HG03342 (cell line): ENCODE results near the gene CC2D2A.

Source experiments
- ATAC-seq: cut with Tn5 transposase; IDR thresholded peaks from one replicate; pipeline ENCODE4 v1.9.1; 2021; ENCODE audit warnings: mild to moderate bottlenecking, moderate library complexity; ENCODE audit not compliant: unreplicated experiment

Gene CC2D2A

DNA sequence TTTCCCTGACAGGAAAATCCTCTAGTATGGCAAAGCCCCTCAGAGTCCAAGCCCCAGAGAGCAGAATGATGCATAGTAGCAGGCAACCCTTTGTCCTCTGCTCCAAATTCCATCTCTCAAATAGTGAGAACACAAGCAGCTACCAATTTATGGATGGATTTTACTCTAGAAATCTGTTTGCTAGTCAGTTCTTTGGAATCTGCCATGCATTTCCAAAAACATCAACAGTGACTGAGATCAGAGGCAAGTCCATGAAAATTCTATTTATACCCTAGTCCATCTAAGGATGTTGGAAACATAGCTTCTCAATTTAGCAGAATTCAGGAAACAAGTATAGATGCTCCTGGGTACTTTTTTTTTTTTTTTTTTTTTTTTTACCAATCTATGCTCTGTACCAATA is 10.0 kb upstream of the CC2D2A start:
- no peak for ATAC-seq

DNA sequence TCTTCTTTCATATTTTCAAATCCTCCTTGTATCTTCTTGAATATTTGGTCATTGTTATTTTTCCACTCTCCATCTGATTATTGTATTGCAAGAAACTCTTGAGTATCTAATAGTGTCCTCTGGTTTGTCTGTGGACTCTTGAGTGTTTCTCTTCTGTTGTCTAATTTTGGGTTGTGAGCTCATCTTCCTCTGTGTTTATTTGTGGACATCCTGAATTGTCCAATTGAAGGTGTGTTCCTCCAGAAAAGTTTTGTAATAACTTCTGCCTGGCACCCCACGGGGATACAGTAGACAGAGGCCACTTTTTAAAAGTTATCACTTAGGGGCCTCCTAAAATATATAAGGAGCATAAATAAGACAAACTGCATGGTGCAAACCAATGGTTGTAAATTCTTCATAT is 3.1 kb upstream of the CC2D2A start:
- ATAC-seq, result no peak

DNA sequence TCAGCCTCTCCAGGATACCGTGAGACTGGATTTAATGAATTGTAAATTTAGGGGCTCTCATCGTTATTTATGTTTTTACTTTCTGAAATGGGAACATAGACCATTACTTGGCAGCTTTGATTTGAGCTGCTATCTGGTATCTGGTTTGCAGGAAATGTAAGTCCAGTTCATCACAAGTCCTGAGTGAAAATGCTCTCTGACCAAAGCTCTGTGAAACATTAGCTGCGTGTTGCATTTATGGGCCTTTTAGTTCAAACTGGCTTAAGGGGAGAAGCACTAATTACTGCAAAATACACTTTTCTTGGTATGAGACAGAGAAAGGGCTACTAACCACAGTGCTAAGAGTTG is 420 bp downstream of the CC2D2A start:
- ATAC-seq, result no peak

DNA sequence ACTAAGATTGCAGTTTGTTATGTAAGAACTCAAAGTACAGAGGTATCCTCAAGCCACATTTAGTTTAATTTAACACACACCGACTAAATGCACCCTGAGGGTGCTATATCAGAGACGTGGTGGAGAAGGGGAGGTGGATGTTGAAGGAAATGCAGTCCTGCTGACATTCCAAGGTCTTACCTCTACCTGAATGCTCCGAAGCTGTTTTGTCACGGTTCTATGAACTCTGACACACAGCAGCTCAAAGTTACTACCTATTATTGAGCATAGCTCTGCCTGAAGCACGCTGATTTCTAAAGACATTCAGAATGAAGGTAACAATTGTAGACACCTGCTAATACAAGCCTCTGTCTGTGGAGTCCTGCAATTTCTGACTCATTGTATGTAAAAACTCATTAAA is 6.7 kb downstream of the CC2D2A start:
- ATAC-seq, result no peak

DNA sequence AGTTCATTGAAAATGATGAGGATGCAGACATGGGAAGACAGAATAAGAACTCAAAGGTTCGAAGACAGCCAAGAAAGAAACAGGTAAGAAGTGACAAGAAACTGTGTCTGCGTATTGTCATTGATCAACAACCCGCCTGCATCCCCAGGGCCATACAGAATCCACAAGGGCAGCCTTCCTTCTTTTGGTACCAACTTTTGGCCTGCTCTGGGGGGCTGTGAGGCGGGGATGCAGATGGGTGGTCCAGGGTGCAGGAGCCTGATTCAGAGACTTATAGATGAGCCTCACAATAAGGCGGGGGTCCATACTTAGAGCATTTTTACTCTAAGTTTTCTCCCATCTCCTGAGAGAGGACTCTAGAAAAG is 9.0 kb downstream of the CC2D2A start:
- ATAC-seq, result no peak

DNA sequence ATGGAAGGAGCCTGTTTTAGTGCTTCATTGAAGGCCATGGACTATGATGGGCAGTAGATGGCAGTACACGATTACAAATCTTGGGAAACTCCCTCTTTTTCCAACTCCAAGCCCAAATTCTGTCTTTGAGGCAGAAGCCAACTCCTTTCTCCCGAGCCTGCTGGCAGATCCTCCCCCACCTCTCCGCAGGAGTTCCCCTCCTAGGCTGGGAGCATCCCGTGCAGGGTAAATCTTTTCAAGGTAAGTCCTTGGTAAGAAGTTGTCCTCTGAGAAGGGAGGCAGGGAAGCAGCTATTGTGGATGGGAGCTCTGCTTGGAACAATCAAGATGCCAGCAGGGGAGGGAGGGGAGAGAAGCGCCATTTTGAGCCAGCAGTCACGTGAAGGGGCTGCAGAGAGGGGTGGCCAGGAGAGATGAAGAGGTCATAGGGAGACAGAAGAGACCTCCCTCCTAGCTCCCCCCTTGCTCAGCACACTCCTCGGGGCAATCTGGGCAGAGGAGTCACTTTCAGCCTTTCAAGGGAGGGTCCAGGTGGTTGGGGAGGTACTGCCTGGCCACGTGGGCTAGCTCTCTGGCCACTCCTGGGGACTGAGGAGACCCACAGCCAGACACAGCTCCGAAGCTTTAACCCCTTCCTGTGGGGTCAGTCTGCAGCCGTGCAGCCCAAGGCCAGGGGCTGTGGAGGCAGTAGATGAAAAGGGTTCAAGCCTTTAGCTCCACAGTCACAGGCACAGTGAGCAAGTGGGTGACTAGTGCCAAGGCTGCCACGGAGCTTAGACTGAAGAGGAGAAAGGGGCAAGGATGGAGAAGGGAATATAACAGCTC is 9.6 kb downstream of the CC2D2A start:
- ATAC-seq, result no peak

DNA sequence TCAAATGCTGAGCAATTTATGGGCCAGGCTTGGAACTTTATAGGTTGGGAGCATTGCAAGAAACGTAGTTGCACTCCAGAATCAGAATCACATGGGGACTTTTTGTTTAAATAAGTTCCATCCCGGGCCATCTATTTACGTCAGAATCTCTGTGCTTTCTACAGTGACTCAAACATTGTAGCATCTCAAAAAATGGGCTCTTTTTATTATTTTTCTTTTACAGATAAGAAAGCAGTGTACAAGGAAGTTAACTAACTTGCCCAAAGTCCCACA is 10.2 kb downstream of the CC2D2A start:
- ATAC-seq, result no peak

DNA sequence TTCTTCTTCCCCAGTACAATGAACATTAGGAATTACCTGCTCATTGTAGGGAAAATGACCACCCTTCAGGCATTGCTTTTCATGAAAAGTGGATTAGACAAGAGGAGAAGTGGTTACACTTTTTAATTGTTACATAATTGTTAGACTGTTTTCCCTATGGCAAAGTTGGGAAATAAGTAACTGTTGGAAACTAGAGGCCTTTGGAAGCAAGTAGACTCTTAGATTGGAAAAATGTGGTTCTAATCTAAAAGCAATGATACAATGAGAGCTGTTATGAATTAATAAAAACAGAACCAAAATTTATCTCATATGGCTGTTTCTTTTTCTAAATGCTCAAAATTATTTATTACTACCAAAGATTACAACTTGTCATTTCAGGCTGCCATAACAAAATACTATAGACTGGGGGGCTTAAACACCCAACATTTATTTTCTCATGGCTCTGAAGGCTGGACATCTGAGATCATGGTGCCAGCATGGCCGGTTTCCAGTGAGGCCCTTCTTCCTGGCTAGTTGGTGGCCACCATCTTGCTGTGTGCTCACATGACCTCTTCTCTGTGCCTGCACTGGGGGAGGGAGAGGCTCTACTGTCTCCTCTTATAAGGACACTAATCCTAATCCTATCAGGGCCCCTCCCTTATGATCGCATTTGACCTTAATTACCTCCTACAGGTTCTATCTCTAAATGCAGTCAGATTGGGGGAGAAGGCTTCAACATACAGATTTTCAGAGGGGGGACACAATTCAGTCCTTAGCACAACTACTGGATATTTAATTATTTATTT is 12.5 kb downstream of the CC2D2A start:
- ATAC-seq, result no peak

DNA sequence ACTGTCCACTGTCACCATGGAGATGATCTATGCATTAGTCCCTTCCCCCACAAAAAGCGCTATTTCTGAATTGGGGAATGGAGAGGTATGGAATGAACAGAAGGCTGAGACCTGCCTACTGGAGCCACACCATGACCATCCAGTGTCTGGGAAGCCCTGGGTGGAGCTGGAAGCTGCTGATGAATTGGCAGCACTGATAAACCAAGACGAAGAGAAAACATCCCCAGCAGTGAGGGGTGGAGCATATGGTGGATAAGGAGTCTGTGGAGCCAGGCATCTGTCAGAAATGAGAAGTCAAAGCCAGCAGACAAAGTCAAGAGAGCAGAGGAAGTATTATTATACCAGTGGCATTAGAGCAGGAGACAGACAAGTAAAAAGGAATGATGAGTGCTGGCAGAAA is 13.2 kb downstream of the CC2D2A start:
- no peak for ATAC-seq

DNA sequence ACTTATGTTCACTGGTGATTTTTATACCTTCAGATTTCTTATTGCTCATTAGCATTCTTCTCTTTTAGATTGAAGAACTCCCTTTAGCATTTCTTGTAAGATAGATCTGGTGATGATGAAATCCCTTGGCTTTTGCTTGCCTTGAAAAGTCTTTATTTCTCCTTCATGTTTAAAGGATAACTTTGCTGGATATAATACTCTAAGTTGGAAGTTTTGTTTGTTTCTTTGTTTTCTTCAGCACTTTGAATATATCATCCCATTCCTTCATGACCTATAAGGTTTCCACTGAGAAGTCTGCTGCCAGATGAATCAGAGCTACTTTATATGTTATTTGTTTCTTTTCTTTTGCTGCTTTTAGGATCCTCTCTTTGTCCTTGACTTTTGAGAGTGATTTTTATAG is 18.5 kb downstream of the CC2D2A start:
- no peak for ATAC-seq

DNA sequence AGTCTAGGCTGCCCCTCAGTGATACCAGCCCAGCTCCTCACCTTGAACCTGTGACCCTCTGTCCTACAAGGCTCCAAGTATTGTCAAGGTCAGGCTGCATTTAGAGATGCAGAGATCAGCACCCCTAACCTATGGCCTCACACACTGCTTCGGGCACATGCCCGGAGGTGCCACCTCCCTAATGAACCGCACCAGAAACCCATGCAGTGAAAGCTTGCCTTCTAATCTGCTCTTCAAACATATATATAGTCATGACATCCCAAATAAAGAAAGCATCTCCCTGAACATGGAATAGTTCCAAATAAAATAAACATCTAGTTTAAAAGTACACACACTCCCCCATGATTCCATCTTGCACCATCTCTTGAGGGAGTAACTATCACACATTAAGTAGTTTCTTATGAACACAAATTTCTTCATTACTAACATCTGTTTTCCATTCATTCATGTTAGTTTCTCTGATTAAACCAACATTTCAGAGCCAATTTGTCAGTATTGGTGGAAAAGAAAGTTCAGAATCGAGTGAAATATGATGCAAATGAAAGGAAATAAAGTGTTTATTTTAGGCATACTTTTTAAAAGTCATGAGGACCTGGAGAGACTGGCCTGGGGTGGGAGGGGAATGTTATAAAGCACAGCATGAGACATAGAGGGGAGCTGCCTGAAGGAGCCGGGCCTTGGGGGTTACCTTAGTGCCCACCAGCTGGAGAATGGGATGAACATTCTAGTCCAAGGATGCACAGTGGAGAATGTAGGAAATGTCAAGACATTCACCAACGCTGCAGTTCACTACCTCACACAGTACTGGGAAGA is 19.2 kb downstream of the CC2D2A start:
- ATAC-seq, result no peak

DNA sequence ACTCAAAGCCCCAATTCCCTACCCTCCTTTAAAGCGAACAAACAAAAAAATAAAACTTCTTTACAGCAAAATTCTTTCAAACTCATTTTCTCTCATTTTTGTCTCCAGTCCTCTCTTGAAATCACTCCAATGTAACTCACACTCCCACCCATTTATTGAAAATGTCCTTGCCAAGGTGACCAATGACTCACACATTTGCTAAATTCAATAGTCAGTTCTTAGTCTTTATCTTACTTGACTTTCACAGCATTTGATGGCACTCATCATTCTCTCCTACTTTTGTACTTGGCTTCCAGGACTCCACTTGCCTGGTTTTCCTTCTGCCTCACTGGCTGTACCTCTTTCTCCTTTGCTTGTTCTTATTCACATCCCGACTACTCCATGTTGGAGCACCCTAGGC is 19.9 kb downstream of the CC2D2A start:
- no peak for ATAC-seq

DNA sequence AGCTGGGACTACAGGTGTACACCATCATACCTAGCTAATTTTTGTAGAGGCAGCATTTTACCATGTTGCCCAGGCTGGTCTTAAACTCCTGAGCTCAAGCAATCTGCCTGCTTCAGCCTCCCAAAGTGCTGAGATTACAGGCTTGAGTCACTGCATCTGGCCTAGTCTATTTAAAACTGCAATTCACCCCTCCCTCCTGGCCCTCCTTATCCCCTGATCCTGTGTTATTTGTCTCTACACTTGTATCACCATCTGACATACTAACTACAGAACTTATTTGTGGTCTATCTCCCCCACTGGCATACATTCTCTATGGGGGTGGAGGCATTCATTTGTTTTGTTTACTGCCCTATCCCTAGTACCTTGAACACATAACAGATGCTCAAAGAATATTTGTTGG is 23.7 kb downstream of the CC2D2A start:
- no peak for ATAC-seq

DNA sequence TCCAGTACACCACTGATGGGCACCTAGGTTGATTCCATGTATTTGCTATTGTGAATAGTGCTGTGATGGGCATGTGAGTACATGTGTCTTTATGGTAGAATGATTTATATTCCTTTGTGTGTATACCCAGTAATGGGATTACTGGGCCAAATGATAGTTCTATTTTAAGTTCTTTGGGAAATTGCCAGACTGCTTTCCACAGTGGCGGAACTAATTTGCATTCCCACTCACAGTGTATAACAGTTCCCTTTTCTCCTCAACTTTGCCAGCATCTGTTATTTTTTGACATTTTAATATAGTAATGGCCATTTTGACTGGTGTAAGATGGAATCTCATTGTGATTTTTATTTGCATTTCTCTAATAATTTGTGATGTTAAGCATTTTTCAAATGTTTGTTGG is 25.9 kb downstream of the CC2D2A start:
- ATAC-seq, result no peak

DNA sequence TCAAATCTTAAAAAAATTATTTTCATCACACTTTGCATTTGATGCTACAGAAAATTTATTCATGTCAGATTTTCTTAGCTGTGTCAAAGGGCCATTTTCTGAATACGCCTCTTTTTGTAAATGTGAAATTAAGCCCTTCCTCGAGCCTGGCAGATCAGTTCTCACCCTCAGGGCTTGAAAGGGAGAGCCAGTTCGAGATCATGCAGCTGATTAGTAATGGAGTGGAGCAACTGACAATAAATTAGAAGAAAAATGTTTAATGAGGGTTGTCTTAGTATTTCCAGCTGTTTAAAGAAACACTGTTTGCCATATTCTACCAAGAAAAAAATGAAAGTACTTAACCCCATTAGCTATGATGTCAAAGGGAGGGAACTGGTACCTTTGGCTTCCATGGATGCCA is 28.7 kb downstream of the CC2D2A start:
- ATAC-seq, result no peak

DNA sequence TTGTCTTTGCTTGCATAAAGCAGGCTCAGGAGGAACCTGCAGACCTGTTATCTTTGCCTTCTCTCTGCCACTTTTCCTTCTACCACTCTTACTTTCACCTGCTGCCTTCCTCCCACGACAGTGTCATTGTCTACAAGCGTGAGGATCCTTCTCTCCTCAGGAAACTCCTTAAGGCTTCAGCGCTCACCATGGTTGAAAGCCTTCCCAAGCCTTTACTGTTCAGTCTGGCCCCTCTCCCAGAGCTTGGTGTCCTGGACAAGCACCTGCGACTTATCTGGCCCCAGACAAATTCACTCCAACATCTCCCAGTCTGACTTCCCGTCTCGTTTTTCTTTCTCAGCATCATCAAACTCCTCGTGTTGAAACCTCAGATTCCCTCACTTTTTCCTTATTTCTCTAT is 31.0 kb downstream of the CC2D2A start:
- no peak for ATAC-seq

DNA sequence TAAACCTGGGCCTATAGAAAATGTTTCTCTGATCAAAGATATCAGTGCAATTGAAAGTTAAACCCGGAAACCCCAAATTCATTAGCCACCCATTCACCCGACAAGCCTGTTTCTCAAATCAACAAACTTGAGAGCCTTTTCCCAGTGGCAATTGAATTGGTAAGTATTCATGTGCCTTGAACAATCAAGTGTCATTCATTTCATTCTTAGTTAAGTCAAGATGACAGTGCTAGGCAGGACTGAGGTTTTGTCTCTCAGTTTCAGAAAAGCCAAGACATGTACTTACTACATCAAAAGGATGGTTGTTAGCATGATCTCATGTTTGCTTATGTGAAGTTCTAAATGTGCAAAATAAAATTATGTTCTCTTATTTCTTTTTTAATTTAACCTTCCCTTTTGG is 32.3 kb downstream of the CC2D2A start:
- ATAC-seq, result no peak

DNA sequence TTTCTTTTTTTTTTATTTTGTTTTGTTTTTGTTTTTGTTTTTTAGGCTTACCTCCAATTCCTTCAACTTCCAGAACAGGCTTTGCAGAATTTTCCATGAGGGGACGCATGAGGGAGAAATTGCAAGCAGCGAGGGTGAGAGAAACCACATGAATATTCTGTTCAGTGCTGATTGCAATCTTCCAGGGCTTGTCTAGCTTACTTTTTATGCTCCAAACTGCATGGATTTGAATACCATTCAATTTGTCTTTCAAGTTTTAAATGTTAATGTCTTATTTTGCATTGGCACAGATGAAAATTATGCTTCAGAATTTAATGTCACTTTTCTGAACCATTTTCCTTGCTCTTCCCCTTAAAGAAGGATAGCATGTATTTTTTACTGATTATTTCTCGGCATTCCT is 32.7 kb downstream of the CC2D2A start:
- no peak for ATAC-seq

DNA sequence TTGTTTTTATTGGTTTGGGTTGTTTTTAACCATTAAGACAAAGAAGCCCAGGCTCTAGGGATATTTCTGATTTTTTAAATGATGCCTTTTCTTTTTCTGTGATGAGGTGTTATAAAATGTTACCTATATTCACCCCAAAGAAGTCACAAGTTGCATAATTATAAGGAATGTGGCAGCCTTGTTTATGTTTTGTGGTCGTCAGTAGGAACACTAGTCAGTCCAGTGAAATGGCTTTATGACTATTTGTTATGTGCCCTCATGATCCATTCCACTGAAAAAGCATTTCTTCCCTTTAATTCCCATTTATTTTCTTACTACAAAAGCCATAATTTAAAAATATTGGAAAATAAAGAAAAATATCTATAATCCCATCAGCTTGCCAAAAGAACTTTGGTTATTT is 34.4 kb downstream of the CC2D2A start:
- no peak for ATAC-seq

DNA sequence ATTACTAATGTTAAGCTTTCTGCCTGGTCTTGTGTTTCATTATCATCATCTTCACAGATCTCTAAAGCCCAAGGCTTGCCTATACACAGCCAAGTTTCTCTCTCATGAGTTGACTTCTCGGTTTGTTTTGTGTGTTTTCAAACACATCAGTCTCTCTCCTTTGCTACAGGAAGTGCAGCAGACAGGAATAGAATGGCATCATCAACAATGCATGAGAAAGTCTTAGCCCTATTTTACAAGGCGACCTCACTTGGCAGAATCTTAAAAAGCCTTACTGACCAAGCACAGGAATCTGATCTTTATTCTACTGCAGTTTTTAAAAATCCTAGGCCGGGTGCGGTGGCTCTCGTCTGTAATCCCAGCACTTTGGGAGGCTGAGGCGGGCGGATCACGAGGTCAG is 36.8 kb downstream of the CC2D2A start:
- no peak for ATAC-seq

DNA sequence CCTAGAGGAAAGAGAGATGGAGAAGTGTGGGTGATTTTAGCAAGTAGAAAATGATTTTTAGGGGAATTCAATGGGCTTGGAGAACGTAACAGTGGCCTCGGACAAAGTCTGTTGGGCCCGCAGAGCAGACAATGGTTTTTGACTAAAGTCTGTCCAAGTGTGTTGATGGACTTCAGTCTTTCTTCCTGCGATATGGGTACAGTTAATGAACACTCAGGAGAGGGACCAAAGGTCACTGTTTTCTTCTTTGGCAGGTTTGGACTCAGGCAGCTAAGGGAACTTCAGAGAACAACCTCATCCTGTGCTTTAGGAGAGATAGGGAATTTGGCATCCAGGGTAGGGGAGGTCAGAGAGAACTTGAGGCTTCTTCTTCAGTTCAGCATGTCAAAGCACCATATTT is 38.0 kb downstream of the CC2D2A start:
- no peak for ATAC-seq

DNA sequence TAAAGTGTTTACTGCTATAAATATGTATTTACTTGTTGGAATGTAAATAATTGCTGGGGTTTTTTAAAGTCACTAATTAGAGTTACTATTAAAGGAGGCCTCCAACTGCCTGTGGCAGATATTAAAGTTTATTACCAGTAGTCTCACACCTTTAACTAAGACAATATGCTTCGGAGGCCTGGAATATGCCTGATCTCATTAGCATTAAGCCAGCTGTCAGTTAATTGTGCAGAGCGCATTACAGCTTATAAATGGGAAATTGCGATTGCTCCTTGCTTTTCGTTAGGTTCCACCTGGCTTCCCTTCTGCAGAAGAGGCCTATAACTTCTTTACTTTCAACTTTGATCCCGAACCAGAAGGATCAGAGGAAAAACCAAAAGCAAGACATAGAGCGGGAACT is 41.3 kb downstream of the CC2D2A start:
- ATAC-seq, result no peak
